ENCODE data around the gene THAP2. TPM values are rescaled to one million over a fixed set of nuclear protein-coding genes. Genes with fewer than 3 reads are reported as not detected.

Gene THAP2
- polyA plus RNA-seq, 2 of the 4 experiments (the other 2 are of a cell fraction): 3.6 to 8.5 TPM

DNA sequence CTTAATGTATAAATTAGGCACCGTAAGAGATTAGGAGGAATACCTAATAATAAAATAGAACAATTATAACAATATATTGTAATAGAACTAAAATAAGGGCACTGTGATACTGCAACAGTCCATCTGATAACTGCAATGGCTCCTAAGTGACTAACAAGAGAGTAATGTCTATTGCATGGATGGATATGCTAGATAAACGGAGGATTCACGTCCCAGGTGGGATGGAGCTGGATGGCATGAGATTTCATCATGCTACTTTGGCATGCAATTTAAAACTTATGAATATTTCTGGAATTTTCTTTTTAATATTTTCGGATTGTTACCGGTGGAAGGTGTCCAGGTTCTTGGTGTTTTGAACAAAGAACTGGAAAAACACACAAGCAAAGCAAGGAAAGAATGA lies 19.5 kb downstream of the THAP2 start:
- WGBS (ENCODE audit: missing lambda C conversion rate): 65% methylated on average over 5 of the region's 5 CpGs
- no peaks in the 10 kb centered on the region for H3K9me3 ChIP-seq
- TF ChIP-seq, protein P1, sequence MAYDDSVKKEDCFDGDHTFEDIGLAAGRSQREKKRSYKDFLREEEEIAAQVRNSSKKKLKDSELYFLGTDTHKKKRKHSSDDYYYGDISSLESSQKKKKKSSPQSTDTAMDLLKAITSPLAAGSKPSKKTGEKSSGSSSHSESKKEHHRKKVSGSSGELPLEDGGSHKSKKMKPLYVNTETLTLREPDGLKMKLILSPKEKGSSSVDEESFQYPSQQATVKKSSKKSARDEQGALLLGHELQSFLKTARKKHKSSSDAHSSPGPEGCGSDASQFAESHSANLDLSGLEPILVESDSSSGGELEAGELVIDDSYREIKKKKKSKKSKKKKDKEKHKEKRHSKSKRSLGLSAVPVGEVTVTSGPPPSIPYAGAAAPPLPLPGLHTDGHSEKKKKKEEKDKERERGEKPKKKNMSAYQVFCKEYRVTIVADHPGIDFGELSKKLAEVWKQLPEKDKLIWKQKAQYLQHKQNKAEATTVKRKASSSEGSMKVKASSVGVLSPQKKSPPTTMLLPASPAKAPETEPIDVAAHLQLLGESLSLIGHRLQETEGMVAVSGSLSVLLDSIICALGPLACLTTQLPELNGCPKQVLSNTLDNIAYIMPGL (CRISPR knock-in tag; IDR thresholded peaks at IDR 0.05; ENCODE audit: borderline replicate concordance): no peak
- TF ChIP-seq, protein P2, sequence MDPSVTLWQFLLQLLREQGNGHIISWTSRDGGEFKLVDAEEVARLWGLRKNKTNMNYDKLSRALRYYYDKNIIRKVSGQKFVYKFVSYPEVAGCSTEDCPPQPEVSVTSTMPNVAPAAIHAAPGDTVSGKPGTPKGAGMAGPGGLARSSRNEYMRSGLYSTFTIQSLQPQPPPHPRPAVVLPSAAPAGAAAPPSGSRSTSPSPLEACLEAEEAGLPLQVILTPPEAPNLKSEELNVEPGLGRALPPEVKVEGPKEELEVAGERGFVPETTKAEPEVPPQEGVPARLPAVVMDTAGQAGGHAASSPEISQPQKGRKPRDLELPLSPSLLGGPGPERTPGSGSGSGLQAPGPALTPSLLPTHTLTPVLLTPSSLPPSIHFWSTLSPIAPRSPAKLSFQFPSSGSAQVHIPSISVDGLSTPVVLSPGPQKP (IDR thresholded peaks at IDR 0.05; ENCODE audit: low read depth, low read length): no peak
- TF ChIP-seq BHLHE40 (IDR thresholded peaks at IDR 0.05; ENCODE audit: low read depth, low read length) (no peak), MAFK (IDR thresholded peaks at IDR 0.05; ENCODE audit: partially characterized antibody) (no peak), JUNB (IDR thresholded peaks at IDR 0.05) (no peak), KDM5A (IDR thresholded peaks at IDR 0.05) (no peak), CBX2 (IDR thresholded peaks at IDR 0.05; ENCODE audit: borderline replicate concordance, low read depth) (no peak), CHD2 (IDR thresholded peaks at IDR 0.05; ENCODE audit: low read length, partially characterized antibody) (no peak)
- TF ChIP-seq, protein P3, sequence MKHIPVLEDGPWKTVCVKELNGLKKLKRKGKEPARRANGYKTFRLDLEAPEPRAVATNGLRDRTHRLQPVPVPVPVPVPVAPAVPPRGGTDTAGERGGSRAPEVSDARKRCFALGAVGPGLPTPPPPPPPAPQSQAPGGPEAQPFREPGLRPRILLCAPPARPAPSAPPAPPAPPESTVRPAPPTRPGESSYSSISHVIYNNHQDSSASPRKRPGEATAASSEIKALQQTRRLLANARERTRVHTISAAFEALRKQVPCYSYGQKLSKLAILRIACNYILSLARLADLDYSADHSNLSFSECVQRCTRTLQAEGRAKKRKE (CRISPR knock-in tag; IDR thresholded peaks at IDR 0.05; ENCODE audit: low read depth): no peak
- peak overlapping the region in 1 of 2 experiments; percentile 3; a peak in 1 of 6 replicates for H3K27ac ChIP-seq
- POLR2A ChIA-PET: interaction anchor here (0.6 to 4.4 kb wide), 2 partner anchors 20 to 71 kb away, joined by 3 to 87 read pairs; partner anchors contain the start of genes RAB21, THAP2 and ZFC3H1
- H3K4me3 ChIP-seq: no peak overlapping the region
- no peak for ATAC-seq
- peaks cover 29% of the 10 kb centered on the region; the same call in 2 of the 3 replicates for H3K4me1 ChIP-seq
- no peak overlapping the region; the same call in 2 of the 3 replicates for H3K4me2 ChIP-seq
- no peak for FAIRE-seq
- DNase-seq (ENCODE audit: low read depth in 1 of 2, low spot score in 1 of 2): peak in 1 of 2 experiments; percentile 18
- CTCF ChIA-PET: interaction anchor here (1.0 to 6.0 kb wide), 3 partner anchors 13 to 65 kb away, joined by 4 to 93 read pairs (median 24); no protein-coding TSS in a partner anchor

DNA sequence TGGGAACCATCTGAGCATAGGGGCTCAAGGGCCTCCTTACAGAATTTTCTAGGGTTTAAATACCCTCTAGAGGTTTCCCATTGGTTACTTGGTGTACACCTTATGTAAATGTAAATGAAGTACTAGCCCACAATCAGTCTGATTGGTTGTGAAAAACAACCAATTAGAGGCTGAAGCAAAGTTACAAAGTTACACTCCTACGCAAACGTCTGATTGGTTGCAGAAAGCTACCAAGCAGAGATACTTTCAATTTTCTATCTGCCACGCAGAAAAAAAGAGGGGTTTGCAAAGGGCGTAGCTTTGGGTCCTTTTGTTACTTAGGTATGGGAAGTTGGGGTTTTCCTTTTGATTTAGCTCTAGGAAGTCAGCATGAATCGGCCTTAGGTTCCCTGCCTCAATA lies 20.0 kb downstream of the THAP2 start:
- TF ChIP-seq, protein P1 (CRISPR knock-in tag; IDR thresholded peaks at IDR 0.05; ENCODE audit: borderline replicate concordance): no peak
- TF ChIP-seq RARB (CRISPR knock-in tag; IDR thresholded peaks at IDR 0.05) (no peak), ESRRA (IDR thresholded peaks at IDR 0.05; ENCODE audit: borderline replicate concordance, low read length) (no peak)
- Histone ChIP-seq H3K4me1 (peaks cover 29% of the 10 kb centered on the region; the same call in 2 of the 3 replicates), H3K9me3 (no peaks in the 10 kb centered on the region), H3K4me3 (no peak overlapping the region), H3K4me2 (no peak overlapping the region; the same call in 2 of the 3 replicates), H3K27ac (peak overlapping the region in 1 of 2 experiments; percentile 3; a peak in 1 of 6 replicates)
- CTCF ChIA-PET: interaction anchor here (1.0 to 6.0 kb wide), 4 partner anchors 13 to 64 kb away, joined by 4 to 93 read pairs (median 24); partner anchors contain the start of genes THAP2 and ZFC3H1
- WGBS (ENCODE audit: missing lambda C conversion rate): 84% methylated on average over 5 of the region's 5 CpGs
- FAIRE-seq: no peak
- no peak for ATAC-seq
- DNase-seq (ENCODE audit: low read depth in 1 of 2, low spot score in 1 of 2): peak in 1 of 2 experiments; percentile 52
- POLR2A ChIA-PET: interaction anchor here (0.6 to 4.4 kb wide), 2 partner anchors 20 to 70 kb away, joined by 3 to 87 read pairs; partner anchors contain the start of genes RAB21, THAP2 and ZFC3H1

DNA sequence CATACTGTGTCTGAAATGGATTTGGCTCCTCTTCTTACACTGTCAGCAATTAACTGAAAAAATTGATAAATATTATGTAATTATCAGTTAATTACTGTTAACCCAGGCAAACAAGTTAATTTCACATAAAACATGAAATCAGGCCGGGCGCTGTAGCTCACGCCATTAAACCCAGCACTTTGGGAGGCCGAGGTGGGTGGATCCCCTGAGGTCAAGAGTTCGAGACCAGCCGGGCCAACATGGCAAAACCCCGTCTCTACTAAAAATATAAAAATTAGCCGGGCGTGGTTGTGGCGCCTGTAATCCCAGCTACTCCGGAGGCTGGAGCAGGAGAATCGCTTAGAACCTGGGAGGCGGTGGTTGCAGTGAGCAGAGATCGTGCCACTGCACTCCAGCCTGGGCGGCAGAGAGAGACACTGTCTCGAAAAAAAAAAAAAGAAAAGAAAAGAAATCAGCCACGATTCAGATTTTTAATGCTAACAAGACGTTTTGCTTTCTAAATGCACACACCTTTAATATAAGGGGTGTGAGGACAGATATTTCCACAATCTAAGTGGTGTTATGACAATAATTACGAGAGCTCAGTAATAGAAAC lies 21.3 kb downstream of the THAP2 start:
- peak in 1 of 2 experiments; percentile 9; a peak in 3 of 6 replicates for ATAC-seq
- POLR2A ChIA-PET: interaction anchor here (0.6 to 4.4 kb wide), 13 partner anchors 13 to 161 kb away, joined by 3 to 87 read pairs (median 4); partner anchors contain the start of genes RAB21, THAP2 and ZFC3H1
- FAIRE-seq: no peak
- Histone ChIP-seq H3K27ac (peak overlapping the region; percentile 87 to 96), H3K9me3 (no peaks in the 10 kb centered on the region), H3K4me1 (peaks cover 29% of the 10 kb centered on the region; the same call in 2 of the 3 replicates), H3K4me2 (peak overlapping the region; percentile 70), H3K4me3 (peak overlapping the region; percentile 58)
- CTCF ChIA-PET: interaction anchor here (0.7 to 6.0 kb wide), 16 partner anchors 8 to 269 kb away, joined by 3 to 93 read pairs (median 6); partner anchors contain the start of genes THAP2 and ZFC3H1
- DNase-seq (ENCODE audit: low read depth in 1 of 2, low spot score in 1 of 2): peak in 1 of 2 experiments; percentile 22
- 1% methylated on average over 19 of the region's 19 CpGs for WGBS (ENCODE audit: missing lambda C conversion rate)
- TF ChIP-seq POLR2A (IDR thresholded peaks at IDR 0.05; ENCODE audit: low read length) (no peak), NR3C1 (IDR thresholded peaks at IDR 0.05) (no peak), ZFP36 (IDR thresholded peaks at IDR 0.05; ENCODE audit: borderline replicate concordance, partially characterized antibody) (no peak), RFX5 (IDR thresholded peaks at IDR 0.05) (no peak), KDM1A (IDR thresholded peaks at IDR 0.05; ENCODE audit: low read depth) (peak; percentile 20; the same call in 1 of the 2 replicates), CHD4 (IDR thresholded peaks at IDR 0.05; ENCODE audit: borderline replicate concordance) (peak; percentile 76; the same call in 1 of the 2 replicates), HEYL (CRISPR knock-in tag; IDR thresholded peaks at IDR 0.05) (no peak), HOXA7 (CRISPR knock-in tag; IDR thresholded peaks at IDR 0.05) (no peak), HOXB5 (CRISPR knock-in tag; IDR thresholded peaks at IDR 0.05) (no peak), FOXS1 (CRISPR knock-in tag; IDR thresholded peaks at IDR 0.05) (no peak)
- TF ChIP-seq, protein P4, sequence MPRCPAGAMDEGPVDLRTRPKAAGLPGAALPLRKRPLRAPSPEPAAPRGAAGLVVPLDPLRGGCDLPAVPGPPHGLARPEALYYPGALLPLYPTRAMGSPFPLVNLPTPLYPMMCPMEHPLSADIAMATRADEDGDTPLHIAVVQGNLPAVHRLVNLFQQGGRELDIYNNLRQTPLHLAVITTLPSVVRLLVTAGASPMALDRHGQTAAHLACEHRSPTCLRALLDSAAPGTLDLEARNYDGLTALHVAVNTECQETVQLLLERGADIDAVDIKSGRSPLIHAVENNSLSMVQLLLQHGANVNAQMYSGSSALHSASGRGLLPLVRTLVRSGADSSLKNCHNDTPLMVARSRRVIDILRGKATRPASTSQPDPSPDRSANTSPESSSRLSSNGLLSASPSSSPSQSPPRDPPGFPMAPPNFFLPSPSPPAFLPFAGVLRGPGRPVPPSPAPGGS (IDR thresholded peaks at IDR 0.05): no peak; the same call in 2 of the 3 replicates
- TF ChIP-seq, protein P5, sequence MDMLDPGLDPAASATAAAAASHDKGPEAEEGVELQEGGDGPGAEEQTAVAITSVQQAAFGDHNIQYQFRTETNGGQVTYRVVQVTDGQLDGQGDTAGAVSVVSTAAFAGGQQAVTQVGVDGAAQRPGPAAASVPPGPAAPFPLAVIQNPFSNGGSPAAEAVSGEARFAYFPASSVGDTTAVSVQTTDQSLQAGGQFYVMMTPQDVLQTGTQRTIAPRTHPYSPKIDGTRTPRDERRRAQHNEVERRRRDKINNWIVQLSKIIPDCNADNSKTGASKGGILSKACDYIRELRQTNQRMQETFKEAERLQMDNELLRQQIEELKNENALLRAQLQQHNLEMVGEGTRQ (IDR thresholded peaks at IDR 0.05): no peak
